ENCODE data around the gene FLOT2.
"Not testable (repeated sequence)": the region's sequence is repeated elsewhere in the genome, so short reads cannot be mapped to it uniquely, and the experiment has no call there.

The FLOT2 gene

GRCh38 chr17:28897769-28898526 is 415 bp upstream of the FLOT2 start:
- DNase-seq (ENCODE audit: insufficient read length, low spot score) (no peak), FAIRE-seq (no peak)

- FAIRE-seq, result peak; percentile 18
- no peak for DNase-seq (ENCODE audit: insufficient read length, low spot score)
Measured at GRCh38 chr17:28896491-28896883, 1.0 kb downstream of the FLOT2 start.

- no peak for FAIRE-seq
Measured at GRCh38 chr17:28895794-28896447, 1.6 kb downstream of the FLOT2 start.

GRCh38 chr17:28893248-28894183 is 4.0 kb downstream of the FLOT2 start:
- FAIRE-seq, result peak; percentile 87
- not testable (repeated sequence) for DNase-seq (ENCODE audit: insufficient read length, low spot score)

More at GRCh38 chr17:28895794-28896447, 1.6 kb downstream of the FLOT2 start:
- no peak for DNase-seq (ENCODE audit: insufficient read length, low spot score)

- FAIRE-seq (peak; percentile 76), DNase-seq (ENCODE audit: insufficient read length, low spot score) (peak; percentile 56)
Measured at GRCh38 chr17:28892024-28892423, 5.5 kb downstream of the FLOT2 start.

- DNase-seq (ENCODE audit: insufficient read length, low spot score) (no peak), FAIRE-seq (peak; percentile 66)
Measured at GRCh38 chr17:28891201-28891600, 6.3 kb downstream of the FLOT2 start.

- DNase-seq (ENCODE audit: insufficient read length, low spot score) (no peak), FAIRE-seq (no peak)
Measured at GRCh38 chr17:28889996-28890395, 7.5 kb downstream of the FLOT2 start.

- DNase-seq (ENCODE audit: insufficient read length, low spot score) (no peak), FAIRE-seq (no peak)
Measured at GRCh38 chr17:28888832-28889231, 8.7 kb downstream of the FLOT2 start.

- FAIRE-seq (peak; percentile 39), DNase-seq (ENCODE audit: insufficient read length, low spot score) (no peak)
Measured at GRCh38 chr17:28887871-28888471, 9.6 kb downstream of the FLOT2 start.

- FAIRE-seq (no peak), DNase-seq (ENCODE audit: insufficient read length, low spot score) (no peak)
Measured at GRCh38 chr17:28885951-28886350, 11.6 kb downstream of the FLOT2 start.

- FAIRE-seq, result no peak
- DNase-seq (ENCODE audit: insufficient read length, low spot score), result no peak
Measured at GRCh38 chr17:28885363-28885762, 12.2 kb downstream of the FLOT2 start.

- FAIRE-seq, result no peak
Measured at GRCh38 chr17:28883967-28884702, 13.4 kb downstream of the FLOT2 start.

GRCh38 chr17:28882154-28882895 is 15.2 kb downstream of the FLOT2 start:
- DNase-seq (ENCODE audit: insufficient read length, low spot score), result no peak
- FAIRE-seq, result no peak

More at GRCh38 chr17:28883967-28884702, 13.4 kb downstream of the FLOT2 start:
- DNase-seq (ENCODE audit: insufficient read length, low spot score), result no peak

GRCh38 chr17:28881533-28882056 is 15.9 kb downstream of the FLOT2 start:
- FAIRE-seq, result no peak

GRCh38 chr17:28880572-28880945 is 17.0 kb downstream of the FLOT2 start:
- FAIRE-seq, result no peak
- no peak for DNase-seq (ENCODE audit: insufficient read length, low spot score)

More at GRCh38 chr17:28881533-28882056, 15.9 kb downstream of the FLOT2 start:
- DNase-seq (ENCODE audit: insufficient read length, low spot score), result no peak

- FAIRE-seq (no peak), DNase-seq (ENCODE audit: insufficient read length, low spot score) (no peak)
Measured at GRCh38 chr17:28879886-28880571, 17.5 kb downstream of the FLOT2 start.

- FAIRE-seq, result no peak
- DNase-seq (ENCODE audit: insufficient read length, low spot score), result no peak
Measured at GRCh38 chr17:28878981-28879380, 18.6 kb downstream of the FLOT2 start.

- FAIRE-seq (no peak), DNase-seq (ENCODE audit: insufficient read length, low spot score) (no peak)
Measured at GRCh38 chr17:28878158-28878910, 19.2 kb downstream of the FLOT2 start.
